Lower lobe of right lung (tissue), 2 donors: ENCODE results near the gene FBXO17. TPM values are rescaled to one million over a fixed set of nuclear protein-coding genes. Genes with fewer than 3 reads are reported as not detected.
A peak's percentile ranks its signal among the peaks of the same experiment; 100 is the strongest.

Experiments
- ATAC-seq, 2 donors: fragments of 200-7000 bp; cut with Tn5 transposase; one replicate each; pipeline ENCODE4 v1.9.1; 2020 to 2022; ENCODE audit warnings: mild to moderate bottlenecking in 2 of 2, moderate library complexity in 2 of 2
- DNase-seq: peaks from one replicate; pipeline ENCODE4 v3.0.0-alpha.2; 2020
- H3K27ac ChIP-seq: fragments of 200-600 bp; one replicate; pipeline ENCODE4 v1.8.0; 2022
- H3K27me3 ChIP-seq: fragments of 200-600 bp; one replicate; pipeline ENCODE4 v1.8.0; 2022; ENCODE audit warnings: low read depth
- H3K36me3 ChIP-seq: fragments of 200-600 bp; one replicate; pipeline ENCODE4 v1.8.0; 2022; ENCODE audit warnings: mild to moderate bottlenecking
- H3K4me1 ChIP-seq: fragments of 200-600 bp; one replicate; pipeline ENCODE4 v1.8.0; 2022
- H3K4me3 ChIP-seq: fragments of 200-600 bp; one replicate; pipeline ENCODE4 v1.8.0; 2022; ENCODE audit warnings: mild to moderate bottlenecking
- H3K9me3 ChIP-seq: fragments of 200-600 bp; one replicate; pipeline ENCODE4 v1.8.0; 2022
- intact Hi-C: fragments of 100-400 bp; cut with DNase I; formaldehyde crosslinking; loops from one replicate; pipeline ENCODE4 v1.11.0; 2022
- total RNA-seq: library from RNA; stranded (reverse); fragmentation: NEBNext Ultra II Directional; extraction: Animal tissue kit (Norgen Biotek cat#: 25700); gene quantifications from one replicate; pipeline ENCODE4 v1.2.1, GENCODE V29; 2021
- TF ChIP-seq, protein P1 (sequence below): fragments of 200-600 bp; IDR thresholded peaks from one replicate; pipeline ENCODE4 v1.8.0; 2022; ENCODE audit warnings: antibody characterized with exemption, mild to moderate bottlenecking
- donor health status: DM: no; HTN: yes; CAD: no; lungs with severe emphysema.

FBXO17 gene
- total RNA-seq, 1 donor from 2014 or later, result 10.5 TPM

DNA sequence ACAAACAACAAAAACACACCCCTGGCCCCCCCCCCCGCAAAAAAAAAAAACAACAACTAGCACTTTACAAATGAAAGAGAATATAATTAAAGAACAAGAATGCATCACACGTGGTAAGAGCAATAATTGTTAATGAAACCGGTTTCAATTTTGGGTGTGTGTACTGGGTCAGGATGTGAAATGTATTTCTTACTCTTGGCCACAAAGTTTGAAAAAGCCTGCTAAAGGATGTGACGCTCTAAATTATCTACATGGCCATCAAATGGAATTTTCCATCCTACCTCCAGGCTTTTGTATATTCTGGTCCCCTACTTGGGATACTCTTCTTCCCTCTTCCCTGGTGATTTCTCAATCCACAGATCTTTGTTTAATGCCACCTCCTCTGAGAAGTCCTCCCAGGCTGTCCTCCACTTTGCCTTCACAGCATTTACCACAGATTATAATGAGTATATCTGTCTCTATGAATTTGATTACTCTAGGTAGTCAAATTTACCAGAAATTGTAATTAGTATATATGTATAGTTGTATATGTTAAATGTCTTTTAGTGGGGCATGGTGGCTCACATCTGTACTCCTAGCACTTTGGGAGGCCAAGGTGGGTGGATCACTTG is 47.0 kb downstream of the FBXO17 start:
- Histone ChIP-seq H3K27ac (no peak overlapping the region), H3K36me3 (peaks cover 40% of the 10 kb centered on the region)

DNA sequence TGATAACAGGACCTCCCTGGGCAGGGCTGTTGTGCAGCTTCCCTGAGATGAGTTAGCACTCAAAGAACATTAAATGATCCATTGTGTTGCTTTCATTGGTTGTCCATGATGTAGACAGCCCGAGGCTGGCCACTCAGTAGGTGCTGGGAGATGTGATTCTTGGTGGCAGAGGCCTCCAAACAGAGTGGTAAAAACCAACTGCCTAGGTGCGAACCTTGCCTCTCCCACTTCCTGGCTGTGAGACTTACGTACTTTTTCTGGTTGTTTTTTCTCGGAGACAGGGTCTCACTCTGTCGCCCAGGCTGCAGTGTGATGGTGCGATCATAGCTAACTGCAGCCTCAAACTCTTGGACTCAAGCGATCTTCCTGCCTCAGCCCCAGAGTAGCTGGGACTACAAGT is 51.2 kb downstream of the FBXO17 start:
- intact Hi-C loops, result no loop called here

More for the DNA sequence above, 47.0 kb downstream of the FBXO17 start:
- DNase-seq (no peak), ATAC-seq (no peak)
- no peaks in the 10 kb centered on the region for H3K27me3 ChIP-seq
- no peak overlapping the region for H3K4me3 ChIP-seq
- intact Hi-C loops, result no loop called here
- TF ChIP-seq, protein P1, sequence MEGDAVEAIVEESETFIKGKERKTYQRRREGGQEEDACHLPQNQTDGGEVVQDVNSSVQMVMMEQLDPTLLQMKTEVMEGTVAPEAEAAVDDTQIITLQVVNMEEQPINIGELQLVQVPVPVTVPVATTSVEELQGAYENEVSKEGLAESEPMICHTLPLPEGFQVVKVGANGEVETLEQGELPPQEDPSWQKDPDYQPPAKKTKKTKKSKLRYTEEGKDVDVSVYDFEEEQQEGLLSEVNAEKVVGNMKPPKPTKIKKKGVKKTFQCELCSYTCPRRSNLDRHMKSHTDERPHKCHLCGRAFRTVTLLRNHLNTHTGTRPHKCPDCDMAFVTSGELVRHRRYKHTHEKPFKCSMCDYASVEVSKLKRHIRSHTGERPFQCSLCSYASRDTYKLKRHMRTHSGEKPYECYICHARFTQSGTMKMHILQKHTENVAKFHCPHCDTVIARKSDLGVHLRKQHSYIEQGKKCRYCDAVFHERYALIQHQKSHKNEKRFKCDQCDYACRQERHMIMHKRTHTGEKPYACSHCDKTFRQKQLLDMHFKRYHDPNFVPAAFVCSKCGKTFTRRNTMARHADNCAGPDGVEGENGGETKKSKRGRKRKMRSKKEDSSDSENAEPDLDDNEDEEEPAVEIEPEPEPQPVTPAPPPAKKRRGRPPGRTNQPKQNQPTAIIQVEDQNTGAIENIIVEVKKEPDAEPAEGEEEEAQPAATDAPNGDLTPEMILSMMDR, result no peak
- H3K4me1 ChIP-seq, result peaks cover 30% of the 10 kb centered on the region
- H3K9me3 ChIP-seq, result no peaks in the 10 kb centered on the region

DNA sequence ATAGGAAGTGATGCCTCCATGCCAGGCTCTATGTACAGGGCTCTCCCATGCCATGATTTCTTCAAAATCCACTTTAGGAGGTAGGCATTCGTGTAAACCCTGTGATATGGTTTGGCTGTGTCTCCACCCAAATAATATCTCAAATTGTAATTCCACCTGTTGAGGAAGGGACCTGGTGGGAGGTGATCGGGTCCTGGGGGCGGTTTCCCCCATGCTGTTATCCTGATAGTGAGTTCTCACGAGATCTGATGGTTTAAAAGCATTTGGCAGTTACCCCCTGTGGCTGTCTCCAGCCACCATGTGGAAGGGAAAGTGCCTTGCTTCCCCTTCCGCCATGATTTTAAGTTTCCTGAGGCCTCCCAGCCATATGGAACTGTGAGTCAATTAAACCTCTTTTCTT is 53.1 kb downstream of the FBXO17 start:
- DNase-seq (no peak), ATAC-seq (no peak)
- Histone ChIP-seq H3K27me3 (no peaks in the 10 kb centered on the region), H3K36me3 (peaks cover 39% of the 10 kb centered on the region), H3K9me3 (no peaks in the 10 kb centered on the region), H3K4me1 (no peaks in the 10 kb centered on the region), H3K27ac (no peak overlapping the region), H3K4me3 (no peak overlapping the region)
- TF ChIP-seq, protein P1, result no peak
- intact Hi-C loops, result no loop called here

More for the DNA sequence above, 51.2 kb downstream of the FBXO17 start:
- H3K4me3 ChIP-seq, result no peak overlapping the region
- peaks cover 5% of the 10 kb centered on the region for H3K4me1 ChIP-seq
- no peaks in the 10 kb centered on the region for H3K27me3 ChIP-seq
- H3K27ac ChIP-seq, result no peak overlapping the region
- peaks cover 39% of the 10 kb centered on the region for H3K36me3 ChIP-seq
- no peaks in the 10 kb centered on the region for H3K9me3 ChIP-seq
- ATAC-seq (no peak), DNase-seq (no peak)
- TF ChIP-seq, protein P1, result no peak

DNA sequence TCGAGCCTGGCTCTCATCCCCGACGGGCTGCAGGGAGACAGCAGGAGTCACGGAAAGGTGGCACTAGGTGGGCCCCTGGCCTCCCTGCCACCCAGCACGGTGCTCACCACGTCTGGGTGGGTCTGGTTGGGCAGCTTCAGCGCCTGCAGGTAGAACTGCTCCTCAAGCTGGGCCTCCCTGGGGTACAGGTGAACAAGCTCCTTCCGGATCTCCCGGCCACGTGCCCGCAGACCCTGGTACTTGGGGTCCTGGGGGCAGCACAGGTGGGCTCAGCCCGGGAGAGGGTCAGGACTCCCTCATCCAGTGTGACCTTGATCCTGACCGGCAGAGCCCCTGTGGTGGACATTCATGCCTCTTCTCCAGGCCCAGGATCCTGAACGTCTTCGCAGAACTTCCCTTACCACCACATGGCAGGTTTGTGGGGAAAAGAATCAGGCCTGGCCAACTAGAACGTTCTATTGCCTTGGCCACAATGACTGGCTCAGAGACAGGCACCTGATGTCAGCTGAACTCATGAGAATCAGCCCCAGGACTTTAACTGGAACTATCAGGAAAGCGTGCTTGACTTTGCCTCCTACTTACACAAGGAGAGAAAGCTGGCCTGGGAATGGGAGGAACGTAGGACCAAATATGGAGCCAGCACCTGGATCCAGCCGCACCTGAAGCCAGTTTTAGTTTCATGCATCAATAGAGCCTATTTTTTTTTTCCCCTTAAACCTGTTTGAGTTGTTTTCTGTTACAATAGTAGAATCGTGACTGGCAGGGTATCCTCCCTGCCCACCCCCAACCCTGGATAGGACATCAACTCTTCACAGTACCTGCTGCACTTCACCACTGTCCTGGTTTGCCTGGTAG is 53.9 kb downstream of the FBXO17 start:
- DNase-seq, result no peak
- ATAC-seq, result peak in 1 of 2 donors; percentile 7
- Histone ChIP-seq H3K9me3 (no peaks in the 10 kb centered on the region), H3K4me1 (no peaks in the 10 kb centered on the region), H3K27me3 (no peaks in the 10 kb centered on the region), H3K36me3 (peaks cover 39% of the 10 kb centered on the region), H3K4me3 (no peak overlapping the region), H3K27ac (no peak overlapping the region)
- intact Hi-C loops, result no loop called here
- TF ChIP-seq, protein P1, result no peak

DNA sequence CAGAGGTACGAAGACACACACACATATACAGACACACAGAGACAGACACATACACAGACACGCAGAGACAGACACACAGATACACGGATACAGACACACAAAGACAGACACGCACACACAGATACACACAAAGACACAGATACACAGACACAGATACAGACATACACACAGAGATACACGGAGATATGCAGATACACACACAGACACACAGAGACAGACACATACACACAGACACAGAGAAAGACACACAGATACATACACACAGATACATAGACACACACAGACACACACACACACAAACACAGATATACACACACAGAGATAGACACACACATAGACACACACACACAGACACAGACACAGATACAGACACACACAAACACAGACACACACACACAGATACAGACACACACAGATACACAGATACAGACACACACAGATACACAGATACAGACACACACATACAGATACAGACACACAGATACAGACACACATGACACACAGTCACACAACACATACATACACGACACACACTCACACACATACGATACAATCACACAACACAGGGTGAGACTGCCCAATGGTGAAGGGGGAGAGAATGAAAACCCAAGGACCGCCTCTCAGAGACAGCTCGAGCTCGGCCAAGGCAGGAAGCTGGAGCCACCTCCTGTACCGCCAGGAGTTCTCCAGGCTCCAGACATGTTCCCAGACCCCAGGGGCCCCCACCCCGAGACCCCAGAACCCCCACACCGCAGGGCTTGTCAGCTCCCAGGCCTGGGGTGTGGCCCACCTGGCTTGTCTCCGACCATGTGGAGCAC is 54.7 kb downstream of the FBXO17 start:
- TF ChIP-seq, protein P1, result no peak
- no peak overlapping the region for H3K27ac ChIP-seq
- no peaks in the 10 kb centered on the region for H3K4me1 ChIP-seq
- peaks cover 35% of the 10 kb centered on the region for H3K36me3 ChIP-seq
- H3K4me3 ChIP-seq, result no peak overlapping the region
- no peaks in the 10 kb centered on the region for H3K27me3 ChIP-seq
- H3K9me3 ChIP-seq, result no peaks in the 10 kb centered on the region
- ATAC-seq (no peak), DNase-seq (no peak)
- intact Hi-C loops, result no loop called here
